Adipocyte (in vitro differentiated cells): ENCODE measurements around the gene UGT1A8.
"Not testable (repeated sequence)": the region's sequence is repeated elsewhere in the genome, so short reads cannot be mapped to it uniquely, and the experiment has no call there.

Source experiments
- DNase-seq: peaks from one replicate; pipeline ENCODE4 v3.0.0-alpha.2; 2015; ENCODE audit warnings: low read depth
- H3K27me3 ChIP-seq: replicated peaks from 2 replicates; pipeline ENCODE4 v1.7.0; 2013; ENCODE audit warnings: mild to moderate bottlenecking, low read length, moderate library complexity; ENCODE audit not compliant: control insufficient read depth, insufficient read depth
- H3K36me3 ChIP-seq: 2 replicates; pipeline ENCODE4 v1.7.0; 2013; ENCODE audit warnings: low read length, mild to moderate bottlenecking, moderate library complexity; ENCODE audit not compliant: control insufficient read depth, insufficient read depth, severe bottlenecking
- H3K4me1 ChIP-seq: 2 replicates; pipeline ENCODE4 v1.7.0; 2013; ENCODE audit warnings: mild to moderate bottlenecking, low read length, moderate library complexity; ENCODE audit not compliant: control insufficient read depth, insufficient read depth
- H3K4me3 ChIP-seq: 2 replicates; pipeline ENCODE4 v1.7.0; 2013; ENCODE audit warnings: mild to moderate bottlenecking, low read length, moderate library complexity
- H3K9ac ChIP-seq: 2 replicates; pipeline ENCODE4 v1.7.0; 2013; ENCODE audit warnings: mild to moderate bottlenecking, low read length, moderate library complexity
- H3K9me3 ChIP-seq: 2 replicates; pipeline ENCODE4 v1.7.0; 2013; ENCODE audit warnings: mild to moderate bottlenecking, low read length, moderate library complexity; ENCODE audit not compliant: control insufficient read depth

UGT1A8 gene

DNA sequence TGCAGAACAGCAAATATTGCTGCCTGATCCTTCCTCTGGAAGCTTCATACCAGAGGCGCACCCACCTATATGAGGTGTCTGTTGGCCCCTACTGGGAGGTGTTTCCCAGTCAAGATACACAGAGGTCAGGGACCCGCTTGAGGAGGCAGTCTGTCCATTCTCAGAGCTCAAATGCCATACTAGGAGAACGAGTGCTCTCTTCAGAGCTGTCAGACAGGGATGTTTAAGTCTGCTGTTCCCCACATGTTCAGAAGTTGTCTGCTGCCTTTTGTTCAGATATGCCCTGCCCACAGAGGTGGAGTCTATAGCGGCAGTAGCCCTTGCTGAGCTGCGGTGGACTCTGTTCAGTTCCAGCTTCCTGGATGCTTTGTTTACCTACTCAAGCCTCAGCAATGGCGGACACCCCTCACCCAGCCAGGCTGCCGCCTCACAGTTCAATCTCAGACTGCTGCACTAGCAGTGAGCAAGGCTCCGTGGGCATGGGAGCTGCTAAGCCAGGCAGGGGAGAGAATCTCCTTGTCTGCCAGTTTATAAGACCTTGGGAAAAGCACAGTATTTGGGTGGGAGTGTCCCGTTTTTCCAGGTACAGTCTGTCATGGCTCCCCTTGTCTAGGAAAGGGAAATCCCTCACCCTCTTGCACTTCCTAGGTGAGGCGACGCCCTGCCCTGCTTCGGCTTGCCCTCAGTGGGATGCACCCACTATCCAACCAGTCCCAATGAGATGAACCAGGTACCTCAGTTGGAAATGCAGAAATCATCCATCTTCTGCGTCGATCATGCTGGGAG is 119.6 kb downstream of the UGT1A8 start:
- peaks cover 10% of the 10 kb centered on the region for H3K27me3 ChIP-seq
- H3K4me1 ChIP-seq, H3K9ac ChIP-seq, H3K4me3 ChIP-seq, H3K9me3 ChIP-seq, H3K36me3 ChIP-seq, DNase-seq: not testable (repeated sequence)

DNA sequence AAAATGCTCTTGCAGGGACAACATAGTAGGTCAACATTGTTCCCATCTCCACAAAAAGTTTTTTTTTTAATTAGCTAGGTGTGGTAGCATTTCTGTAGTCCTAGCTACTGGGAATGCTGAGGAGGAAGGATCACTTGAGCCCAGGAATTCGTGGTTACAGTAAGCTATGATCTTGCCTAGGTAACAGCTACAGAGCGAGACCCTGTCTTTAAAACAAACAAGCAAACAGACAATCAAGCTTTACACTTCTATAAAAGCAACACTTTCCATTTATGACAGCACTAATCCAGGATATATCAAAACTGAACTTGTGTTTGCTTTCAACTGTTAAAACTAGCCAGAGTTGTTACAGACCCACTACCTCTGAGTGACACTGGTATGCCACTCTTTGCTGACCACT is 123.4 kb downstream of the UGT1A8 start:
- no peaks in the 10 kb centered on the region for H3K4me1 ChIP-seq
- H3K9ac ChIP-seq, result no peak overlapping the region
- H3K36me3 ChIP-seq, result no peaks in the 10 kb centered on the region
- H3K4me3 ChIP-seq, result no peak overlapping the region
- H3K9me3 ChIP-seq, result no peaks in the 10 kb centered on the region
- DNase-seq, result no peak
- peaks cover 14% of the 10 kb centered on the region for H3K27me3 ChIP-seq

DNA sequence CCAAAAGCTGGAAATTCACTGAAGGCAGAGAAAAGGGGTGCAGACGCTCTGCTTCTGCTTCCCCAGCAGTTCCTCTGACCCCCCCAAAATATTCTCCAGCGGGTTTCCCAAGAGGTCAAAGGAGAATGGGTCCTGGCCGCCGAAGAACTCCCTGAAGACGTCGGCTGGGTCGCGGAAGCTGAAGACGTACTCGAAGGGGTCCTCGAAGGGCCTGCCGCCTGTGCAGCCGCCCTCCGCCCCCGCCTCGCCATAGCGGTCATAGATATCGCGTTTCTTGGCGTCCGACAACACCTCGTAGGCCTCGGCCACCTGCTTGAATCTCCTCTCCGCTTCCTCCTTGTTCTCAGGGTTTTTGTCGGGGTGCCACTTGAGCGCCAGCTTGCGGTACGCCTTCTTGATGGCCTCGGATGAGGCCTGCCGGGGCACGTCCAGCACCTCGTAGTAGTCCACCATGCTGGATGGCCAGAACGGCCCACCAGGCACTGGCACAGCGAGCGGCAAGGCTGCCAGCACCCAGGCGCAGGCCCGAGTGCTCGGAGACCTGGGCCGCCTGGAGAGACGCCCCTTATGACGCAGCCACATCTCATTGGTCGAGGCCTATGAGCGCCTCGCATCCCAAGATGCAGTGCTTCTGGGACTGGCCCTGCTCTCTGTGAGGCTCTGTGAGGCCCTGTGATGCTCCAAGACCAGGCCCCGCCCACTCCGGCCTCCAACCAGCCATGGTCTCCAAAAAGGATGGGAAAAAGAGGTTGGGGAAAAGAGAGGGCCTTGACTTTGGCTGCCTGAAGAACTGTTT is 126.2 kb downstream of the UGT1A8 start:
- Histone ChIP-seq H3K9ac (no peak overlapping the region), H3K4me3 (no peak overlapping the region), H3K9me3 (no peaks in the 10 kb centered on the region), H3K36me3 (no peaks in the 10 kb centered on the region), H3K27me3 (peaks cover 10% of the 10 kb centered on the region), H3K4me1 (no peaks in the 10 kb centered on the region)
- DNase-seq, result no peak

DNA sequence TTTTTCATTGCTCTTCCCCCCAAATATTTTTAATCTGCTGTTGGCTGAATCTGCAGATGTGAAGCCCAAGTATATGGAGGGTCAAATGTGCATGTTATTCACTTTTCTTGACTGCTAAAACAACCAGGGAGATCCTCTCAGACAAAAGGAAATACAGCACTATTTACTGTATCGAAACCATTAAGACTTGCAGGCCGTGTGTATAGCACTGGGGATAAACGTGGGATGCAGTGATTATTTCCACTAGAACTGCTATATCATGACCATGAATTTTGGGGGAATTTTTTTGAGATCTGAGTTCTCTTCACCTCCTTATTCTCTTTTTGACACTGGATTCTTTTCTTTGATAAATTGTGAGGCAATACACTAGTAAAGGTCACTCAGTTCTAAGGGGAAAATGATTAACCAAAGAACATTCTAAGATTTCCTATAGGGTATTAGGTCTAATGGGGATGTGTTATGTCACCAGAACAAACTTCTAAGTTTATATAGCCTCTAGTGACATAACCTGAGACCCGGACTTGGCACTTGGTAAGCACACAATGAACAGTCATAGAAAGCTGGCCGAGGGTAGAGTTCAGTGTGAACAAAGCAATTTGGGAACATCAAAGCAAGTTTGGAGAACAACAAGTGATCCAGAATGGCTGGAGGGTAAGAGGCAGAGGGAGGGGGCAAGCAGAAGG is 127.8 kb downstream of the UGT1A8 start:
- H3K27me3 ChIP-seq, result peaks cover 10% of the 10 kb centered on the region
- no peaks in the 10 kb centered on the region for H3K4me1 ChIP-seq
- no peaks in the 10 kb centered on the region for H3K9me3 ChIP-seq
- no peaks in the 10 kb centered on the region for H3K36me3 ChIP-seq
- H3K4me3 ChIP-seq, result no peak overlapping the region
- H3K9ac ChIP-seq, result no peak overlapping the region
- DNase-seq, result no peak

DNA sequence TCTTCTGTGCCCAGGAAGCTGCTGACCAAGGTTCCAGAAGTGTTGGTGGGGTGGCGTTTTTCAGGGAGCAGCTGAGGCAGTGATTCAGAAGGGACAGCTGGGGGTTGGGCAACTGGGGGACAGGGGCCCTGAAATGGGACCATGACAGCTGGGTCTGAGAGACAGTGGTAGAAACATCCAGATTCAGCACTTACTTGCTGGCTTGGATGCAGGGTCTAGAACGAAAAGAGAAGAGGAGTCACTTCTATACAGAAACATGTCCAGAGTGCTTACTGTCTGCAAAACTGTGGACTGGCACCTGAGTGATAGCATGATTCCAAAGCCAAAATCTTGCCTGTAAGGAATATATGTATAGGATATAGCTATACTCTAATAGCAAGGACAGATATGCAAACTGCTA is 128.4 kb downstream of the UGT1A8 start:
- H3K9ac ChIP-seq, DNase-seq, H3K36me3 ChIP-seq, H3K9me3 ChIP-seq, H3K4me3 ChIP-seq, H3K27me3 ChIP-seq, H3K4me1 ChIP-seq: not testable (repeated sequence)

DNA sequence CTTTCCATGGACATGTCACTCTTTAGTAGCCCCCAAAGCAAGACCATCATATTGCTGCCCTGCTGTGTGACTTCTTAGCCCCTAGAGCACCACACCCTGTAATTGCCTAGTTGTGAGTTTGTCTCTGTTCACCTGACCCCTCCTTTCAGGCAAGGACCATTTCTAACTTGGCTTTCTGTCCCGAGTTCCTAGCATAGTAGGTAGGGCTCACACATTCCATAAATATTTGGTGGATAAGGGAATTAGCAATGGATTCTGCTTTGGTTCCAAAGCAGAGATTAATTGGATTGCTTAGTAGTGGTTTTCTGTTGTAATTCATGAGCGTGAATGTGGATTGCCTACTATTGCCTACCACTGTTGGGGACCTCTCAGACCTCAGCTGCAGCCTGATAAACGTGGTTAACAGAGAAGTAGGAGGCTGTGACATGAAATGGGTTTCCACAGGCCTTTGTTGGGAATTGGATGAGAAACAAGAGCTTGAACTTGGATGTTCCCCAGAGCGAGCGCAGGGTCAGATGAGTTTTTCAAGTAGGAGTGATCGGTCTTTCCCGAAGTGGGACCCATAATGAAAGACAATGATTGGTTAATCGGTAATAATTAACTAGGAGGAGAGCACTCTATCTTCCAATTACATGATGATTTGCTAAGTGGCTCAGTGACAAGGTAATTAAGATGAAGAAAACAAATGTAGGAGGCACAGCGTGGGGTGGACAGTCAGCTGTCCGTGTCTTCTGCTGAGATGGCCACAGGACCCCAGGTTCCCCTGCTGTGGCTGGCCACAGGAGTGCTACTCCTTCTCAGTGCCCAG is 129.2 kb downstream of the UGT1A8 start:
- no peaks in the 10 kb centered on the region for H3K36me3 ChIP-seq
- peaks cover 4% of the 10 kb centered on the region for H3K9me3 ChIP-seq
- no peaks in the 10 kb centered on the region for H3K4me1 ChIP-seq
- DNase-seq, result no peak
- H3K4me3 ChIP-seq, result no peak overlapping the region
- peaks cover 7% of the 10 kb centered on the region for H3K27me3 ChIP-seq
- no peak overlapping the region for H3K9ac ChIP-seq

DNA sequence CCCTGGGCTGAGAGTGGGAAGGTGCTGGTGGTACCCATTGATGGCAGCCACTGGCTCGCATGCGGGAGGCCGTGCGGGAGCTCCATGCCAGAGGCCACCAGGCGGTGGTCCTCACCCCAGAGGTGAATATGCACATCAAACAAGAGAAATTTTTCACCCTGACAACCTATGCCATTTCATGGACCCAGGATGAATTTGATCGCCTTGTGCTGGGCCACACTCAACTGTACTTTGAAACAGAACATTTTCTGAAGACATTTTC is 129.8 kb downstream of the UGT1A8 start:
- peaks cover 4% of the 10 kb centered on the region for H3K27me3 ChIP-seq
- H3K9ac ChIP-seq, result no peak overlapping the region
- no peaks in the 10 kb centered on the region for H3K36me3 ChIP-seq
- no peak overlapping the region for H3K4me3 ChIP-seq
- no peak for DNase-seq
- H3K4me1 ChIP-seq, result no peaks in the 10 kb centered on the region
- peaks cover 4% of the 10 kb centered on the region for H3K9me3 ChIP-seq

DNA sequence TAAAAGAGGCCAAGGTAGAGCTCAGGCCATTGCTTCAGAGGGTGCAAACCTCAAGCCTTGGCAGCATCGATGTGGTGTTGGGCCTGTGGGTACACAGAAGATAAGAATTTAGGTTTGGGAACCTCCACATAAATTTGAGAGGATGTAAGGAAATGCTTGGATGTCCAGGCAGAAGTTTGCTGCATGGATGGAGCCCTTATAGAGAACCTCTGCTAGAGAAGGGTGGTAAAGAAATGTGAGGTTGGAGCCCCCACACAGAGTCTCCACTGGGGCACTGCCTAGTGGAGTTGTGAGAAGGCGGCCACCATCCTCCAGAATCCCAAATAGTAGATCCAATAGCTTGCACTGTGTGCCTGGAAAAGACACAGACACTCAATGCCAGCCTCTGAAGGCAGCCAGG is 133.3 kb downstream of the UGT1A8 start:
- not testable (repeated sequence) for H3K9ac ChIP-seq, H3K9me3 ChIP-seq, H3K36me3 ChIP-seq, H3K4me1 ChIP-seq, DNase-seq, H3K4me3 ChIP-seq, H3K27me3 ChIP-seq

DNA sequence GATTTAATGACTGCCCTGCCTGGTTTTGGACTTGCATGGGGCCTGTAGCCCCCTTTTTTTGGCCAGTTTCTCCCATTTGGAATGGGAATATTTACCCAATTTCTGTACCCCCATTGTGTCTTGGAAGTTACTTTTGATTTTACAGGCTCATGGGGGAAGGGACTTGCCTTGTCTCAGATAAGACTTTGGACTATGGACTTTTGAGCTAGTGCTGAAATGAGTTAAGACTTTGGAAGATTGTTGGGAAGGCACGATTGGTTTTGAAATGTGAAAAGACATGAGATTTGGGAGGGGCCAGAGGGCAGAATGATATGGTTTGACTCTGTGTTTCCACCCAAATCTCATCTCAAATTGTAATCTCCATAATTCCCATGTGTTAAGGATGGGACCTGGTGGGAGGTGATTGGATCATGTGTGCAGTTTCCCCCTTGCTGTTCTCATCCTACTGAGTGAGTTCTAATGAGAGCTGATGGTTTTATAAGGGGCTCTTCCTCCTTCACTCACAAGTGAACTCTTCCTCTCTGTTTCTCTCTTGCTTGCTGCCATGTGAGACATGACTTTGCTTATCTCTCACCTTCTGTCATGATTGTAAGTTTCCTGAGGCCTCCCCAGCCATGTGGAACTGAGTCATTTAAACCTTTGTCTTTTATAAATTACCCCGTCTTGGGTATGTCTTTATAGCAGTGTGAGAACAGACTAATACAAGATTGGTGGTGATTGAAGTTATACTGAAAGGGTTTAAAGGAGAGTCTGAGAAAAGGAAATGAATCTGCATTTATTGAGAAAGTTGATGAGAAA is 134.0 kb downstream of the UGT1A8 start:
- not testable (repeated sequence) for H3K9me3 ChIP-seq, DNase-seq, H3K4me1 ChIP-seq, H3K9ac ChIP-seq, H3K4me3 ChIP-seq, H3K36me3 ChIP-seq, H3K27me3 ChIP-seq

DNA sequence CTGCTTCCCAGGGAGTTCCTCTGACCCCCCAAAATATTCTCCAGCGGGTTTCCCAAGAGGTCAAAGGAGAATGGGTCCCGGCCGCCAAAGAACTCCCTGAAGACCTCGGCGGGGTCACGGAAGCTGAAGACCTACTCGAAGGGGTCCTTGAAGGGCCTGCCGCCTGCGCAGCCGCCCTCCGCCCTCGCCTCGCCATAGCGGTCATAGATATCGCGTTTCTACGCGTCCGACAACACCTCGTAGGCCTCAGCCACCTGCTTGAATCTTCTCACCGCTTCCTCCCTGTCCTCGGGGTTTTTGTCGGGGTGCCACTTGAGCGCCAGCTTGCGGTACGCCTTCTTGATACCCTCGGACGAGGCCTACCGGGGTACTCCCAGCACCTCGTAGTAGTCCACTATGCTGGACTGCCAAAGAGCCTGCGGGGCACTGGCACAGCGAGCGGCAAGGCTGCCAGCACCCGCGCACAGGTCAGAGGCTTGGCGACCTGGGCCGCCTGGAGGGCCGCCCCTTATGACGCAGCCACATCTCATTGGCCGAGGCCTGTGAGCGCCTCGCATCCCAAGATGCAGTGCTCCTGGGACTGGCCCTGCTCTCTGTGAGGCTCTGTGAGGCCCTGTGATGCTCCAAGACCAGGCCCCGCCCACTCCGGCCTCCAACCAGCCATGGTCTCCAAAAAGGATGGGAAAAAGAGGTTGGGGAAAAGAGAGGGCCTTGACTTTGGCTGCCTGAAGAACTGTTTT is 137.6 kb downstream of the UGT1A8 start:
- H3K36me3 ChIP-seq, result no peaks in the 10 kb centered on the region
- no peak overlapping the region for H3K9ac ChIP-seq
- H3K9me3 ChIP-seq, result peaks cover 8% of the 10 kb centered on the region
- no peak overlapping the region for H3K4me3 ChIP-seq
- DNase-seq, result no peak
- no peaks in the 10 kb centered on the region for H3K27me3 ChIP-seq
- no peaks in the 10 kb centered on the region for H3K4me1 ChIP-seq
